Peyer's patch (tissue), 4 donors: ENCODE results near the gene DDX53.

ENCODE experiments used
- POLR2A ChIP-seq, 2 donors: fragments of 450-650 bp; IDR thresholded peaks; one replicate each; pipeline ENCODE4 v1.5.1; 2017; ENCODE audit warnings: antibody characterized with exemption in 2 of 2, mild to moderate bottlenecking in 2 of 2, moderate library complexity in 2 of 2
- TF ChIP-seq, protein P1 (sequence below), 6 experiments: fragments of 450-650 bp in 4 of 6; fragments of 200-600 bp in 2 of 6; sonication (generic) in 1 of 6; IDR thresholded peaks; one replicate each; pipeline ENCODE4 v1.5.1; 2017 to 2019; ENCODE audit warnings: antibody characterized with exemption in 6 of 6, mild to moderate bottlenecking in 3 of 6, moderate library complexity in 1 of 6

DNA sequence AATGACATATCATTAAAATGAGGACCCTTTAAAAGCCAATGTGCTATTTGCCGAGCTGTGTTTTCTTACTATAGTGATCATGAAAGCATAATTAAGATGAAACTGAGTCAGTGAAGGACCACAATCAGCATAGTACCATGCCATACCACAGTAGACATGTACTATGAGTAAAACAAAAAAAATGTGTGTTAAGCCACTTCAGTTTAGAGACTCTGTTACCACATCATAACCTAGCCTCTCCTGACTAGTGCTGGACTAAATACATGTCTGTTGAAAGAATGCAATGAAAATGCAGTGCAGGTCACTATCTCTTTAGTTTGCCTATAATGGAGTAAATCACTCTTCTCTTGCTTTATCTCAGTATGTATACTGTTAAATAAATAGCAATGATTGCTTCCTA is 12.3 kb upstream of the DDX53 start:
- TF ChIP-seq, protein P1, sequence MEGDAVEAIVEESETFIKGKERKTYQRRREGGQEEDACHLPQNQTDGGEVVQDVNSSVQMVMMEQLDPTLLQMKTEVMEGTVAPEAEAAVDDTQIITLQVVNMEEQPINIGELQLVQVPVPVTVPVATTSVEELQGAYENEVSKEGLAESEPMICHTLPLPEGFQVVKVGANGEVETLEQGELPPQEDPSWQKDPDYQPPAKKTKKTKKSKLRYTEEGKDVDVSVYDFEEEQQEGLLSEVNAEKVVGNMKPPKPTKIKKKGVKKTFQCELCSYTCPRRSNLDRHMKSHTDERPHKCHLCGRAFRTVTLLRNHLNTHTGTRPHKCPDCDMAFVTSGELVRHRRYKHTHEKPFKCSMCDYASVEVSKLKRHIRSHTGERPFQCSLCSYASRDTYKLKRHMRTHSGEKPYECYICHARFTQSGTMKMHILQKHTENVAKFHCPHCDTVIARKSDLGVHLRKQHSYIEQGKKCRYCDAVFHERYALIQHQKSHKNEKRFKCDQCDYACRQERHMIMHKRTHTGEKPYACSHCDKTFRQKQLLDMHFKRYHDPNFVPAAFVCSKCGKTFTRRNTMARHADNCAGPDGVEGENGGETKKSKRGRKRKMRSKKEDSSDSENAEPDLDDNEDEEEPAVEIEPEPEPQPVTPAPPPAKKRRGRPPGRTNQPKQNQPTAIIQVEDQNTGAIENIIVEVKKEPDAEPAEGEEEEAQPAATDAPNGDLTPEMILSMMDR (IDR thresholded peaks at IDR 0.05): no peak
- TF ChIP-seq POLR2A (IDR thresholded peaks at IDR 0.05): no peak
